Nucleus accumbens (tissue), 56 donors: ENCODE results near the gene TCEA3.
"Not testable (repeated sequence)": the region's sequence is repeated elsewhere in the genome, so short reads cannot be mapped to it uniquely, and the experiment has no call there.

Experiments used
- DNase-seq, 56 donors: peaks; one replicate each; lab custom pipeline; 2025; lab: John Stamatoyannopoulos, UW

The TCEA3 gene

DNA sequence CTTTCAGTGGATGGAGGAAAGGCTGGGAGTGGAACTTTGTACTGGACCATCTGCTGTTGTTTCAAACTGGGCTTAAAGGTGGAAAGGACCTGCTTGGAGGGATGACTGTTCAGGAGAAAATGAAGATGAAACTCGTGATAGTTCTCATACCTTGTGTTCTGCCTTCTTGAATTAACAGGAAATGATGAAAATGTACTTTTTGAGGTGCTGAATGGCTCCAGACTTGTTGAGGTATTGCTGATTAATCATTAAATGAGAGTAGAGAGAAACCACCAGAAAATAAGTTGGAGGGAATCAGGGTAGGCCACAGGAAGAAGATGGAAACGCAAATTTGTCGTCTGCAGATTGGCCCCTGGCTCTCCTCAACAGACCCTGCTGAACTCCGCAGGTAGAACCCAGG, 28.7 kb downstream of the TCEA3 start:
- DNase-seq, result no peak

DNA sequence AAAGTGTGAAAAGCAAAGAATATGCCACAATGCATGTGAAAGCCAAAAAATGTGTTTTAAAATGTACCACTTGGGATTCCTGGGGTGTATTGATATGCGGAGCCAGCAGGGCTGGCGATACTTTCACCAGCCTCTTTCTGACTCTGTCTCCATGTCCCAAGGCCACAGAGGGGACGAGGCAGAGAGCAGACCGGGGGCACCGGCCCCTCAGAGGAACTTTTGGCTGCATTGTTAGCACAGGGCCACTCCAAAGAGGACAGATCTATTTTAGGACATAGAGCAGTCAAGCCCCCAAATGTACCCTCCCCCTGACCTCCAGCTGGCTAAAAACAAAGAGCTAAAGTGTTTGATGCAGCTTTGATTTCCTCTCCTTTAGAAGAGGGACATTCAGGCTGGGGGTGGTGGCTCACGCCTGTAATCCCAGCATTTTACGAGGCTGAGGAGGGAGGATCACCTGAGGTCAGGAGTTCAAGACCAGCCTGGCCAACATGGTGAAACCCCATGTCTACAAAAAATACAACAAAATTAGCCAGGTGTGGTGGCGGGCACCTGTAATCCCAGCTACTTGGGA, 29.3 kb downstream of the TCEA3 start:
- DNase-seq, result no peak

DNA sequence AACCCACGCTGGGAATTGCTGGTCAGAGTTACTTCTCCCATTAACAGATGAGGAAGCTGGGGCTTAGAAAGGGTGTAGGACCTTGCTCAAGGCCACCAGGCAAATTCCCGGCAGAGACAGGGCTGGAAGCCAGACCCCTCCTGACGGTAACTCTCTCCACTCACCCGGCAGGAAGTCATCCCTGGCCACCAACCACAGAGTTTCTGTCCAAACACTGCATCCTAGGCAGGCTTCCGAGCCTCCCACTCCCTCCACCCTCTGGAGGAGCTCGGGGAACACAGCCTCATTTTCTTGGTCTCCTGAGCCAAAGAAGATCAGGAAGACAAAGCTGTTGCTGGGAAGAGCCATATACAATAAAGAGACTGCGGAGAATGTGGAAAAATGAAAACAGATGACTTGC, 29.9 kb downstream of the TCEA3 start:
- DNase-seq, result peak in 3 of 56 donors; percentile 11 to 31 (median 25)

DNA sequence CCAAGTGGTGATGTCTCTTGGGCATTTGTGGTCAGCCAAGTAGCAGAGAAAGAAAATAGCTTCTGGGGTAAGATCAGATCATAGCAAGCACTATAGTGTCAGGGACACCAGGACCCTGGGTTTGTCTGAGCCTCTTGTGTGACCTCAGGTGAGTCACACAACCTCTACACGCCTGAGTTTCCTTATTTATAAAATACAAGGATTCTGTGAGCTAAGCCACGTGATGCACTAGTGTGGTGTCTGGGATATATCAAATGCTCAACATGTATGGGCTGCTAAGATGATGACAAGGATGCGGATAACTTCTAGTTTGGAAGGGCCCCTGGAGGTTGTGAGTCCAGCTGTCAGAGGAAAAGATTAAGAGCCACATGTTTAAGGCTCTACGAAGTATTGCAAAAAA, 30.4 kb downstream of the TCEA3 start:
- DNase-seq, result no peak

DNA sequence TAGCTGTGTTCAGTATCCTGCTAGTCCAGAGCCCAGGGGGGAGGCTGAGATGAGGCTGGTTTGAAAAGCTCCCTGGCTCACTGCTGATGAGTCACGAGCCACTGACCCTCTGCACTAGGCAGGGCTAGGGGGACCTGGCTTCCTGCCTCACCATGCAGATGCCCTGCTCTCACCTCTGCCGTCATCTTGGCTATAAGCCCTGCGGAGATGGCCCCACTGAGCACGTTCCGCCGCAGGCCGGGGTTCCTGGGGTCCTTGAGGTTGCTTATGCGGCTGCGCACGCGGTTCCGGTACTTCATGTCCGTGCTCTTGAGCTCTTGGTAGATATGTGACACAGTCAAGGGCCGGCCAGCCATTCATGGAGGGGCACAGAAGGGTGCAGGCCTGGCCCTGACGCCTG, 30.8 kb downstream of the TCEA3 start:
- DNase-seq, result no peak

DNA sequence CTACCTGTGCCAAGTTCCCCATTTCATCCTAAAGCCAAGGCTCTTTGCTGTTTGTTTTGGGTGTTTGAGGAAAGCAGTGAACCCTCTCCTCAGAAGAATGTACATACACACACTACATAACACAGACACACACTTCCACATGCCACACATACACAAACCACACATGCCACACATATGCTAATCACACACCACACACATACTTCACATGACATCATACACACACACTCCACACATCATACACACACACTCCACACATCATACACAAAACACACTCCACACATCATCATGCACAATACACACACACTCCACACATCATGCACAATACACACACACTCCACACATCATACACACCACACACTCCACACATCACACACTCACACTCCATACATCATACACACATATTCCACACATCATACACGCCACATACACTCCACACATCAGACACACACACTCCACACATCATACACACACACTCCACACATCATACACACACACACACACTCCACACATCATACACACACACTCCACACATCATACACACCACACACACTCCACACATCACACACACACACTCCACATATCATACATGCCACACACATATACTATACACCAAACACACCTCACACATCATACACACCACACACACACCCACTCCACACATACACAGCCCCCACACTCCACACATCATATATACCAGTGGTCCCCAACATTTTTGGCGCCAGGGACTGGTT, 32.3 kb downstream of the TCEA3 start:
- DNase-seq, result no peak

DNA sequence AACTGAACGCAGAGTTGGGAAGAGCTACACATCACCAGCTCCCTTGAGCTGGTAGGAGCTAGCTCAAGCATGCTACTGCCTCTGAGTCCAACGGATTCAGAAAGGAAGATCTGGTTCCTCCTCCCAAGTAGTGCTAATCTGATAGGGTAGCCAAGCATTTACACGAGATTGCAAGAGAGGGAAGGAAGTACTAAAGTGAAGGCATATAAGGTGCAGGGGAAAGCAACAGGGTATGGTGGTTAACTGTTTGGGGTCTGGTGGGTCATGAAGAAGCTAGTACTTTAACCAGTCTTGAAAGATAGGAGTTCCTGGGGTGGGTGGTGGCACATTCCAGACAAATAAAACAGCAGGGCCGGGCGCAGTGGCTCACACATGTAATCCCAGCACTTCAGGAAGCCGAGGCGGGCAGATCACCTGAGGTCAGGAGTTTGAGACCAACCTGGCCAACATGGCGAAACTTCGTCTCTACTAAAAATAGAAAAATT, 34.7 kb downstream of the TCEA3 start:
- DNase-seq, result no peak

DNA sequence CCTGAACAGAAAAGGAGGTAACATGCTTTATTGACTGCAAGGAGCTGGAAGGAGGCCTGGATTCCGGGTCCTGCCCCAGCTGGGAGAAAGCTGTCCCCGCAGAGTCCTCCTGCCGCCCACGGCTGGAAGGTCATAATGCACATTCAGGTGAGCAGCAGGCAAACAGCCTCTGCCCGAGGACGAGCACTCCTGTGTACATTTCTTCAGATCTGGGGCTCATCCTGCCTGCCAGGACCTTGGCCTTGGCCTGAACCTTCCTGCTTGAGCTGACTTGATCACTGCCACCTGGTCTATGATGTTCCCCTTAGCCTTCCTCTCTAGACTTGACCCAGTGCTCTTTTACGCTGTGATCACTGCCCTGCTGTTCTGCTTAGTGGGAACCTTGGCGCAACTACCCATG, 37.1 kb downstream of the TCEA3 start:
- no peak for DNase-seq

DNA sequence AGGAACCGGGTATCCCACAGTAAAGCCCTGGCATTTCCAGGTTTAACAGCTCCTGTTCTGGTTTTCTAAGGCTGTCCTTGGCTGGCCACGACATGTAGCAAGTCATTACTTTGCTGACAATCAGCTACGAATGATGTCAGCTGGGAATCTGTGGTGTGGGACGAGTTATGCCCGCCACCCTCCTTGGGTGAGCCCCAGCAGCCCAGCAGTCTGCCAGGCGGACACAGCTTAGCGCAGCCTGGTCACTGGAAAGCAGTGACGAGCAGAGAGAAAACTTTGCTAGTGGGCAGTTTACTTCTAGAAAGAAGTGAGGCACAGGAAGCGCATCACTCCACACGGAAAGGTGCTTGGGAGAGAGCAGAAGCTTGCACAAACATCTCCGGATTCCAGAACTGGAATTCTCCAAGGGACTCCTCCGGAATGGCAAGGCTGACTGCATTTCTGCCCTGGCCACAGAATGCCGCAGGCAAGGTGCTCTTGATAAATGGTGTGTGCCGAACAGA, 39.4 kb downstream of the TCEA3 start:
- no peak for DNase-seq

DNA sequence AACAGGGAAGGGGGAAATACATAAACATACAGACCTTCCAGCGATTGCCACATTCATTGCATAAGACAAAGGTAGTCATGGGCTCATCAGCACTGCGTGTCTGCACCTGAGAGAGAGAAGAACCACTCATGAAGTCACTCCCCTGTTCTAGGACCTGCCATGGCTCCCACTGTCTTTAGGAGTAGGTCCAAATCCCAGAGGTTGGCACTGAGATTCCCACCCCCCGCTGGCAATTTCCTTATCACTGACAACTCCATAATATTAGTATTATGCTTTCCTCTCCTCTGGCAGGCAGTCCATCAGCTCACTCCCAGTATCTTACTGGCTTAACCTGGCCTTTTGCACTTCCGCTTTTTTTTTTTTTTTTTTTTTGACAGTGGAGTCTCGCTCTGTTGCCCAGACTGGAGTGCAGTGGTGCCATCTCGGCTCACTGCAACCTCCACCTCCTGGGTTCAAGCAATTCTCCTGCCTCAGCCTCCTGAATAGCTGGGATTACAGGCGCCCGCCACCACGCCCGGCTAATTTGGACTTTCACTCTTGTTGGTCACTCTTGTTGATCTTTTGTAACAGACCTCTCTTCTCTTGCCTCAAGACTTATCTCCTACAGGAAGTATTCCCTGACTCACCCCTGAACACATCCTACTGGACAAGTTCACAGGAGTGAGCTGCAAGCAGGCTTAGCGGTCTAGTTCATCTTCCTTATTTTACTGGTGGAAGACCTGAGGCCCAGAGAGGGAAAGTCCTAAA, 40.1 kb downstream of the TCEA3 start:
- DNase-seq, result no peak

DNA sequence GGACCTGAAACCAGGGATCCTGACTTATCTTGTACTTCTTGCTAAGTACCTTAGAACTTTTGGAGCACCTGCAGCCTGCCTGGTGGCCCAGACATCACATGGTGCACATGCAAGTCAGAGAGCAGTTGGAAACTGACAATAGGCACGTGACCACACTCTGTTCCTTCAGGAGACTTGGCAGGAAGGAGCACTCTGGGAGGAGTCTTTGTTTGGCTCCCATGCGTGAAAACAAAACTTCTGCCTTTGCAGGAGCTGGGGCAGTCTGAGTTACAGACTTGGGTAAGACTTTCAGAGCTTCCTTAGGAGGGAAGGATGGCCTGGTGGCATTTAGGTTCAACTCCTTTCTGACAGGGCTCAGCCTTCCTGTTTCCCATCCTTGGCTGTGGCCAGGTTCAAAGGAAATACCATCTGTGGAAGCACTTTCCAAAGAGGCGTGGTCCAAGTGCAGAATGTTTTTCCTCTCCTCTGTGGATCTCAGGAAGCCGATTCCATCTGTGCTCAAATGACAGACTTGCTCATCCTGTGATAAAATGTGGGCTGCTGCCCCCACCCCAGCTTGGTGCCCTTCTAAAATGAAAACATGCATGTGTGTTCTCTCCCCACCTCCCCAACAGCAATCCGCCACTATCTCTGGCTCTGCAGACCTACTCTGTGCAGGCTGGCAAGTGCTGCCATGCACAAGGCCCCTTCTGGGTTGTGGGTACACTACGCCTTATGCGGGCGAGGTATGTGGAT, 40.8 kb downstream of the TCEA3 start:
- DNase-seq, result no peak

DNA sequence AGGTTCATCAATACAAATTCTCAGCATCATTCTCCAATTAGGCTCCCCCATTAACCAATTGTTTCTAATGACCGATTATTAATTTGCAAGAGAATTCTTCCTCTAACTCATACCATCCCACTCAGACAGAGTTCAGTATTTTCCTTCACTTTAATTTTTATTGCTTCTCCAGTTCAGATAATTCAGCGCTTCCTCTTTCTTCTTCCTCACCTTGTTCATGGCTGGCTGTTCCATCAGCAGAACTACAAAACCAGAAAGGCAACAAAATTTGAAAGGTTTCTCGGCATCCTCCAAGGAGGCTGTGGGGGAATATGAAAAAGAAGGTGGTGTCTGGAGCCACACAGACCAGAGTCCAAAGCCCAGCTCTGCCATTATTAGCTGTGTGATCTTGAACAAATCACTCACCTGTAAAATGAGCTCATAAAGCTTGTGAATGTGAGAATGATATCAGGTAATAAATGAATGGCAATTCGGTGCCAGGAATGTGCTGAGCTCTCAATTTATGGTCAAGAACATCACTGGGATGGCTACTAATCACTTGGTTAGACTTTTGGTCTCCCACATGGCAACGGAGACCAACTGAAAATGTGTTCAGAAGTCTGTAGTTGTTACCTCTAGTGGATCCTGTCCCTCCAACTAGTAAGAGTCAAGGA, 43.2 kb downstream of the TCEA3 start:
- no peak for DNase-seq

DNA sequence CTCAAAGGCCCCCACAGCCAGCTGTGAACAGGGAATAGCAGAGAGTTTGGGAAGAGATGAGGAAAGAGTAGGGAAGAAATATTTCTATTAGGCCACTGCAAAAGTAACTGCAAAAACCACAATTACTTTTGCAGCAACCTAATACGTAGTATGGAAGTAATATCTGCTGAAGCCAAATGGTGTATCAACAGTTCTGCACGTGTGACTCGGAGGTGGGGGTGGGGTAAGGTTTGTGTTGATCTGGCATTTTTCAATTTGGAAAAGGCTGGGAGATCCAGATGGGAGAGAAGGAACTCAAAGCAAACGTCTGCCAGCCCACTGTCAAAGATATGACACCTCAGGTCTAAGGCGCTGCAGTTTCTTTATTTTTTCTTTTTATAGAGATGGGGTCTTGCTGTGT, 43.8 kb downstream of the TCEA3 start:
- DNase-seq, result no peak

DNA sequence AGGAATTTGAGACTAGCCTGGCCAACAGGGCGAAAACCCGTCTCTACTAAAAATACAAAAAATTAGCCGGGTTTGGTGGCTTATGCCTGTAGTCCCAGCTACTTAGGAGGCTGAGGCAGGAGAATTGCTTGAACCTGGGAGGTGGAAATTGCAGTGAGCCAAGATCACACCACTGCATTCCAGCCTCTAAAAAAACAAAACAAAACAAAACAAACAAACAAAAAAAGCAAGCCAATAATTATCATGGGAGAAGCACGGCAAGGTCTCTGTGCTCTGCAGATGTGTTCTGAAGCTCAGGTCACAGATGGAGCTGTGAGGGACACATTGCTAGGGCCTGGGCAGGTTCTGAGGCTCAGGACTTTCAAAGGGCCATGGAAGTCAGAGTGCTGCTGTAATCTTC, 44.3 kb downstream of the TCEA3 start:
- DNase-seq, result not testable (repeated sequence)

DNA sequence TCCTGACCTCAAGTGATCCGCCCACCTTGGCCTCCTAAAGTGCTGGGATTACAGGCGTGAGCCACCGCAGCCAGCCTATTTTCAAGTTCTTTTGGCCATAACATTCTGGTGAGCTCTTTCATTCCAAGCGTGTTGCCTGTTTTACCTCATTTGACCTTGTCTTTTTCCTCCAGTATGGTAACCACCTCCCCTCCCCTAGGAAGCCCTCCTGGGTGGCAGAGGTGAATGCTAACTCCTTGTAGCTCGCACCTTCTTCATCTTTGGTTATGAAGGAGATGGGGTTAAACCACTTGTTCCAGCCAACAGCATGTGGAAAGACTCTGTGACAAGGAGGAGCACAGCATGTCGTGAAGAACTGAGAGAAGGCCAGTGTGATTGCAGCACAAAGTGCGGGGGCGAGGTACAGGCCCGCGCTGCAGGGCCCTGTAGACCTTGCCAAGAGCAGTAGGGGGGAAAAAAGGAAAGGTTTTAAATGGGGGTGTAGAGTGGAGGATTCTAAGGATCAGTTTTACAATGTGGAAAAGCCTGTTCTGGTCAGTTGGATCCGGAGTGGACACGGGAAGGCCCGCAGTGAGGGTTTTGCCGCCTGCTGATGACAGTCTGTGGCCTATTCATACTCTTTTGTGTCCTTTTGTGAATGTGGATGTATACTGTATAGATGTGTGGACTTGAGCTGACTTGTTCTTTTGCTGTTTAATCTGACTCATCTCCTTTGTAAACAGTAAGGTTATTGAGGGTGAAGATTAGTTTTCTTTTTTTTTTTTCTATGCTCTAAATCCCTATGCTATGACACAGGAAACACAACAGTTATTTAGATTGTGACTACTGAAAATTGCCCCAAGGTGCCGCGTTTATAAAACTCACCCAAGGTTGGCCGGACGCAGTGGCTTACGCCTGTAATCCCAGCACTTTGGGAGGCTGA, 47.4 kb downstream of the TCEA3 start:
- DNase-seq, result peak in 1 of 56 donors; percentile 12

DNA sequence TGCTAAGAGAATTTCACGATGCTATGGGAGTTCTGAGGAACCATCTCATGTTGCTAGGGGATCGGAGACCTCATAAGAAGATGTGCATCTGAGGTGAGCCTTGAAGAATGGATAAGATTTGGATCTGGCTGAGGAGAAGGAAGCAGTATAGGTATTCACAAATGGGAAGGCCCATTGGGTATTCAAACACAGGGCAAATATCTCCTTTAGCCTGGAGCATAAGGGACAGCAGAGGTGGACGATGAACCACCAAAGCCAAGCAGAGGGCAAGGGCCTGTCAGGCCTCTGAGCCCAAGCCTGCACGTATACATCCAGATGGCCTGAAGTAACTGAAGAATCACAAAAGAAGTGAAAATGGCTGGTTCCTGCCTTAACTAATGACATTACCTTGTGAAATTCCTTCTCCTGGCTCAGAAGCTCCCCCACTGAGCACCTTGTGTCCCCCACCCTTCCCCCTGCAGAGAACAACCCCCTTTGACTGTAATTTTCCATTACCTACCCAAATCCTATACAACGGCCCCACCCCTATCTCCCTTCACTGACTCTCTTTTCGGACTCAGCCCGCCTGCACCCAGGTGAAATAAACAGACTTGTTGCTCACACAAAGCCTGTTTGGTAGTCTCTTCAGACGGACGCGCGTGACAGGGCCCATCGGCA, 50.3 kb downstream of the TCEA3 start:
- DNase-seq, result not testable (repeated sequence)

DNA sequence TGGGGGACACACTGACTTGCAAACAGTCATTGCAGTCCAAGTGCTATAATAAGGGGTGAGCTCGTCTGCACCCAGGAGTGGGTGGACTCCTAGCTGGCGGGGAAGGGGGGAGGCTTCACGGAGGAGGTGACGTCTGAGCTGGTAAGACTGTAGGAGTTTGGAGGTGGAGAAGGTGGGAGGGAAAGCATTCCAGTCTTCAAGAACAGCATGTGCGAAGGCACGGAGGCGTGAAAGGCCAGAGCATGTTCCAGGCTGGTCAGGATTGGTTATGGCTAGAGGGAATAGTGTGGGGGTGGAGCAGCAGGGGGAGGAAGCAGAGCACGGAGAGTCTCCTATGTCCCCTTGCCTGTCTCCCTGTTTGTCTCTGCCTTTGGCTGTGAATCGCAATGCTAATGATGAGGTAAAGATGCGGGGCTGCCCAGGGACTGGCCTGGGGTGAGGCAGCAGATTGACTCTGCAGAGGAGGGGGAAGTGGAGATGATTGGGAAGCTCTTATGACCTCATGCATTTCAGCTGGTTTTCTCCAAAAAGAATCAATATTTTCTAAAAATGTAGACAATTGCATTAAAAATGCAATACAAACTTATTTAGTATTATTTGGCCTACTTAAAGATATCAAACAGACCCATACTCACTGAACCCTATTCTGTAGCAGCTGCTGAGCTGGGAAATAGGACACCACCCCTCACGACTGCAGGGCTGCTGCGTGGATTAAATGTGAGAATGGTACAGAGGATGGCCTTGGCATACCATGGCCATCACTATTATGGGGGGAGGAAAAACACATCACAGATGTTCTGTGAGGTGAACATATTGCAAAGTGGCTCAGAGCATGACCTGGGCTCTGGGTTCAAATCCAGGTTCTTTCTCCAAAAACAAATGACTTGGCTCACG, 52.3 kb downstream of the TCEA3 start:
- DNase-seq, result peak in 1 of 56 donors; percentile 11
